Activated CD4-positive, alpha-beta T cell treated with anti-CD3 and anti-CD28 coated beads, Interleukin-2, amount 50 U/mL, for 1 hour (primary cell): ENCODE measurements around the gene MICB.
"Not testable (repeated sequence)": the region's sequence is repeated elsewhere in the genome, so short reads cannot be mapped to it uniquely, and the experiment has no call there.

ENCODE experiments used
- DNase-seq: peaks from one replicate; pipeline ENCODE4 v3.0.0-alpha.2; 2020

The MICB gene

DNA sequence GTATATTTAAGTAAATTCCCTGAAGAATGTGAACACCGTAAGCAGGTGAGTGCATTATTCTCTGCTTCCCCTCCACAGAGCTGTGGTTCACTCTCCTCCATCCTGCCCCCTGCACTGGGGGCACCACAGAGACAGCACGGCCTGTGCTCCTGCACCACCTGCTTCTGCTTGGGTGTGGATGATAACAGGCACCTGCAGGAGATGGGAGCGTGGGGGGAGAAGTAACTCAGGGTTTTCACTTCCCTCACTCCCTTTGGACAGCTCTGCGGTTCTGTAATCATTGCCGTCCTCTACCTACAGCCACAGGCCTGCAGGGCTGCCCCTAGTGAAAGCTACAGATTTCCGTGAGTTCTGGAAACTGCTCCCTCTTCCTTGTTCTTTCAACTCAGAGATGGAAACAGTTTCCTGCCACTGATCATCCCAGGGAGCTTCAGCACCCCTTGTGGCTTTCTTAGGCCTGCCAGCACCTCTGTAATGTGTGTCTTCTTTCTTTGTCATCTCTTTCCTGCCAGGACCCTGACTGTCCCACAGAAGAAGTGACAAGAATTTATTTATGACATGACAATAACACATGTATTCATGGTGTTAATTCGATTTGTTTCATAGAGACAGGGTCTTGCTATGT is 21.3 kb upstream of the MICB start:
- no peak for DNase-seq

DNA sequence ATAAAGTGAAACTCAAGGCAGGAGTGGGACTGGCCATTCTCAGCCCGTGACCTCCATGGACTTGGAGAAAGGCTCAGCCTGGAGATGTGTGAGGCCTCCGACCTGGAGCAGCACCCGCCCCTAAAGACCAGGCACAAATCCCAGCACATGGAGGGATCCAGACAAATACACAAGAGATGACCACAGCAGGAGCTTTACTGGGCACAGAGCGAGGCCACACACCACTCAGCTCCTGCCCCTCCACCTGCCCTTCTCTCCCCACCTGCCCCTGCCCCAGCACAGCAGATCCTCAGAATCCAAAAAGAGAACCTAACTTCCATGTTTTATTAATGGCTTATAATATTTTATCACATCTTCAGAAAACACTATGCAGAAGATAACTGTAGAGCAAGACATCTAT is 20.4 kb upstream of the MICB start:
- no peak for DNase-seq

DNA sequence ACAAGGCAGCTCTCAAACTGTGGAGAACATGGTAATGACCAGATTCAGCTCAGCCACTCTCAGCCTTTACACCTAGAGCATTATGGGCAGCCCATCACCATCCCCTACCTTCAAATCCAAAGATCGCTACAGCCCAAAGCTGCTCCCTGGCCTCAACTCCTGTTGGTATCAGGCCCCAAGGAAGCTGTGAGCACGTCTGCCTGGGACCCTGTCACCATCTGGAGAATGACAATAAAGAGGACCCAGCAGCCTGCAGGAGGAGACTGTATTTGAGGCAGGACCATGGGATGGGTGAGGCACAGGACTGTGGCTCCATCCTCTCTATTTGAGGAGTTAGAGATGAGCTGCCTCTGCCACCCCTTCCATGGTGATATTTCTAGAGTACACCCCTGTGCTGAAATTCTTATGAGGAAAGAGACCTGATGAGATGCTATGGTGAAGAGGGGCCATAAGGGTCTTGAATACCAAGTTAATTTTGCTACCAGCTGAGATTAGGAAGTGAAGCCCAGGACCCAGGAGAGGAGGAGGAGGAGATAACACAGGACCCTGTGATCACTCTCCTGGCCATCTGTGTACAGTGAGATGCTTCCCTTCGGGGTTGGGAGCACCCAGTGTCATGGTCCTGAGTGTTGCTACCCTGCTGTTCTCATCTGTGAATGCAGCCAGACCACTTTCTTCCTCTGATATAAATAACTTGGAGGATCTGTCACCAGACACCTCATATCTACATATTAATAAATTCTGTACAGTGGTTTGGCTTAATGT is 19.6 kb upstream of the MICB start:
- no peak for DNase-seq

DNA sequence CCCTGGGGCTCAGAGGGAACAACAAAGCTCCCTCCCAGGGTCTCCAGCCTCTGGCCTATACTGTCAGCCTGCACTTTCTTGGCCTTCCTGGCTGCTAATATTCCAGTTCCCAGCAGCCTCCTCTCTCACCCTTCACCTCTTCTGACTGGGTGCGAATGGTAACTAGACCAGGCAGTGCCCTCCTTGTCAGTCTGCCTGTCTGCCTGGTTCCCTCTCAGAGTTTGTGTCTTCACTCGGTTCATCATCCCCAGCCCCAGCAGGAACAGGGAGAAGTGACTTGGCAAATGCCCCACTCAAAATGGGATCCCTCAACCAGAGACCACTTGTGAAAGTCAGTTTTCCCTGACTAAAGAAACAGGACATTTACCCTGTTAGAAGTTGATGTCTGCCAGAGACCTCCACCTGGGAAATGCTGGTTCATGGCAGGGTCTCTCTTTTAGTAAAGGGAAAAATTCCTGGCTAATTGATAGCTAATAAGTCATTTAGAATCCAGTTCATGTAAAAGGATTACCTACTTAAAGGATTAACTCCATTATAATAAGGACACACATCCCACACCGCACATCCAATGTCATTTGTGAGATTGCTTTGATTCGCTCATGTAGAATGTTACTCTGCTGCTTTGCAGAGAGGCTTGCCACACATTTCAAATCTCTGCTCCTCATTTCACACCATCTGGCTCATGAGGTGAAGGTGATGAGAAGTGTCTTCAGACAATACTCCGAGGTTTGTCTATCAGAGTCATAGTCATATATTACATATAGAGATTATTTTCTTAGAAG is 18.6 kb upstream of the MICB start:
- no peak for DNase-seq

DNA sequence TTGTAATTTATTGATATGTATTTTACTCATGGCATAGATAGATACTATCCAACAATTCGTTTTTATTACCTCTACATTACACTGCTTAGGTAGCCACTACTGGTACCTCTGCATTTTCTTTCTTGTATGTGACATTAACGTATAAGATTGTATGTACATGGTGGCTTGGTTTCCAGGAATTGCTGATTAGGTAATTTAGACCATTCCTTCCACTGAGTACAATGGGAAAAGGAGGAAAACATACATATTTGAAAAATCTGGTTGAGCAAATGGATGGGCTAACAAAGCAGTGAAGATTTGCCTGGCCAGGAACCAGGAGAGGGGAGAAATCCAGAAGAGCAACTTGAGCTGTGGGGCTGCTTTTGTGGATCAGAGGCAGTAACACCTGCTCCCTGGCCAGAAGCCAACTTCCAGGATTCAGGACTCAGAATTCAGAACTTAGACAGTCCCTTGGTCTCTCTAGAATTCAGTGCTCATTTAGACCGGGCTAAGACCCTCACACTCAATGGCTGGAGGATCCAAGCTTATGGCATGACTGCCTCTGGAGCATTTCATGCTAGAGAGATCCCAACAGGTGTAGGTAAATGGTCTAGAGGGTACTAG is 17.9 kb upstream of the MICB start:
- no peak for DNase-seq

DNA sequence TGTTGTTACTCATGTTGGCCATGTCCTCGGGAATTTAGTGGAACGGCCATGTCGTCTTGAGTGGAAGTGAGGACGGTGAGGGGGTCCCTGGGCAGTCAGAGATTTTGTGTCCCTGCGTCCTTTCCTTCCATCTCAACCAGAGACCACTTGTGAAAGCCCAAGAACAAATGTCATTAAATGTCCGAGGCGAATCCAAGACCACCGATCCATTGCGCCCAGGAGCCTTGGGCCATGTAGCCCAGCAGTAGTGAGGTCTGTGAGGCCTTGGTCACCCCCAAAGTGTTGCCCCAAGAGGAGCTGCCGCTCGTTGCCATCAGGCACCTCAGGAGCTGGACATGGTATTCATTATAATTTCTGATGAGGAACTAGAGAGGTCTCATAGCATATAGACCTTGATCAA is 17.4 kb upstream of the MICB start:
- no peak for DNase-seq

DNA sequence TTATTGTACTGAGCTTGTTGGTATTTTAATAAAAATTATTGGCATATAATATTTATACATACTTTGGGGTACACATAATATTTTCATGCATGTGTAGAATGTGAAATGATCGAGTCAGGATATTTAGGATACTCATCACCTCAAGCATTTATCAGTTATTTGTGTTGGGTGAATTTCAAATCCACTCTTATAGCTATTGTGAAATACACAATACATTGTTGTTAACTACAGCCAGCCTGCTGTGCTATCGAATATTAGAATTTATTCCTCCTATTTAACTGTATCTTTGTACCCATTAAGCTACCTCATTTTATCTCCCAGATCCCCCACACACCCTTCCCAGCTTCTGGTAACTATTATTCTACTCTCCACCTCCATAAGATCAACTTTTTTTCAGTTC is 14.6 kb upstream of the MICB start:
- DNase-seq, result no peak

DNA sequence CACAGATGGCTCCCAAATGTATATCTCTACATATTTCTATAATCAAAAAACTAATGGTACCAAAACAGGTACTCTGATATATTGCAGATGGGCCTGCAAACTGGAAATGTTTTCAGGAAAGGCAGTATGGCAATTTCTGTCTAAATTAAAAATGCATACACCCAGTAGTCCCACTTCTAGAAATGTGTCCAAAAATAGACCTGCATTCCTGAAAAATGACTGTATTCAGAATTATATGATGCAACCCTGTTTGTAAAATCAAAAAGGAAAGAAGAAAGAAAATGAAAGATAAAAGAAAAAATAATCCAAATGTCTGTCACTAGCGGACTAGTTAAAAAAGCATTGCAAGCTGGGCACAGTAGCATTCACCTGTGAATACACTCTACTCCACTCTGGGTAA is 12.9 kb upstream of the MICB start:
- DNase-seq, result no peak

DNA sequence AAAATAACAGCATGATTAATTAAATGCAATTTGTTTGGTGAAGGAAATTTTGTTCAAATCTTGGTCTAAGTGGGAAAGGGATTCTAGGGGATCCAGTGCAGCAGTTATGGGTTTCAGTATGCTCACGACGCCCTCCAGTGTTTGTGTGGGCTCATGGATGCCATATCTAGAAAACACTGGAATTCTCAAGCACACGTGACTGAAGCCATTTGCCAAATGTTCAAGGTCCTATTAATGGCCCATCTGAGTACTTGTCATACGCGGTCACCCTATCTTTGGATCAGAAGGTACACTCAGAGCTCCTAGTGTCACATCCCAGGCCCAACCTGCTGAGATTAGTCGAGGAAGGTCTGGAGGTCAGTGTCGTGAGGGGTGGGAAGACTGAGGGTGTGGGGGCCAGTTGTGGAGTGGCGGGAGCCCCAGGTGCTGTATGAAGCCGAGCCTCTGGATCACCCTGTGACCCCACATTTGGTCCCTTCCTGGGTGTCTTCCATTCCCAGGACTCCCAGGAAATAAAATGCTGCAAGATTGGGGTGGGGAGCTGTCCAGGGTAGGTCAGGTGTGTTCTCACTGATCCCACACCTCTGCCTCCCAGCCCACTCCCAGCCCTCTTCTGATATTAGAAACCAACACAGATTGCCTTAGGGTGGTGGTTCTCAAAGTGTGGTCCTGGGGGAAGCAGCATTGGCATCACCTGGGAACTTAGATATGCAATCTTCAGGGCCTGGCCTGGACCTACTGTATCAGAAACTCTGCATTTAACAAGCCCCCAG is 11.7 kb upstream of the MICB start:
- not testable (repeated sequence) for DNase-seq

DNA sequence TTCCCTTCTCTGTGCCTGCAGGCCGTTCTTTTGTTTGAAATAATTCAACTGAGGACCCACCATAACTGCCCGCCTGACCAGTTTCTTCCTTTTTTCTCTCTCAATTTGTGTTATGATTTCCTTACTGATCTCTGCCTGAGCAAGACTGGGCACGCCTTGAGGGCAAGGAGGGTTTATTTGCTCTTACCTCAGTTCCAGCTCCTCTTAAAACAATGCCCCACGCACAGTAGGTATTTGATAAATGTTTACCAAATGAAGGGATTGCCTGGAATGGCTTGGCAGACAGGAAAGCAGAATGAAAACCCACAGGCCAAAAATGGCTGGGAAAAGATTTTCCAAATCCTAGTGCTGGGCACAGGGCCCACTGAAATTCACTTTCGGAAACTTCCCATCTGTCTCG is 10.3 kb upstream of the MICB start:
- DNase-seq, result not testable (repeated sequence)

DNA sequence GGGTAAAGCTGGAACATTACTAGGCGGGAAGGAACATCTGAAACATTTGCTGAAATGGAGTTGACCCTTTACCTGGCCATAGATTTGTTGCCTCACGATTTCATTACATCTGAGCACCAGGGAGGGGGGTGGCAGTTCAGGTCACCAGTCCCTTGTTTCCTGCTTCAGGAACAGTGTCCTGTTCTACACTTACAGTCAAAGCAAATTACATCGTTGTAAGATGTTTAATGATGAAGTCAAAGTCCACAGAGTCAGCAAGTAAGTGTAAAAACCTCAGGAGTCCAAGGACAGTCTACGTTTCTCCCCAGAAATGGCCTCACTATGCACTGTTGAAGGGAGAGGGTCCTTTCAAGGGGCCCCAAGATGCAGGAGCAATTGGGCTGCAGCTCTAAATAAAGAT is 8.9 kb upstream of the MICB start:
- no peak for DNase-seq

DNA sequence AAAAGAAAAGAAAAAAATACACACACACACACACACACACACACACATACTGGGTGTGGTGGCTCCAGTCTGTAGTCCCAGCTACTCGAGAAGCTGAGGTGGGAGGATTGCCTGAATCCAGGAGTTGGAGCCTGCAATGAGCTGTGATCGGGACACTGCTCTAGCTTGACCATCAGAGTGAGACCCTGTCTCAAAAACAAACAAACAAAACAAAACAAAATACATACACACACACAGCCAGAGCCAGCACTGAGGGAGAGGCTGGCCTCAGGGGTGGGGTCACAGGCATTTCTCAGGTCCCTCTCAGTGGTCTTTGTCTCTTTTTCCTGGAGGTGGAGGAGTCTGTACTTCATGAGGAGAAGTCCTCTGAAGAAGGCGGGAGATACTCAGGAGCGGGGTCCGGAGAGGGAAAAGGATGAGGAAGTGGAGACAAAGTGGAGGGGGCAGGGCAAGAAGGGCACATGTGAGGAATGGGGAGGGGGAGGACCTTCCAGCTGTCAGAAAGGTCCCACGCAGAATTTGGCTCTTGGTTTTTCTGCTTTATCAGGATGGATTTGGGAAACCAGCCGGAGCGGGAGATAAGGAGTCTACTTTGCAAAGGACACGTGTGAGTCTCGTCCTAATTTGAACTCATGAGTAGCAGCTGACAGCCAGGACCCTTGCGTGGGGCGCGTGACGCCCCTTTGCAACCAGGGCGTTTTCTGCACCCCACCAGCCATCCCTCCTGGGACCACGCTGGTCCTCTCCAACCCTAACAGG is 7.7 kb upstream of the MICB start:
- DNase-seq, result no peak

DNA sequence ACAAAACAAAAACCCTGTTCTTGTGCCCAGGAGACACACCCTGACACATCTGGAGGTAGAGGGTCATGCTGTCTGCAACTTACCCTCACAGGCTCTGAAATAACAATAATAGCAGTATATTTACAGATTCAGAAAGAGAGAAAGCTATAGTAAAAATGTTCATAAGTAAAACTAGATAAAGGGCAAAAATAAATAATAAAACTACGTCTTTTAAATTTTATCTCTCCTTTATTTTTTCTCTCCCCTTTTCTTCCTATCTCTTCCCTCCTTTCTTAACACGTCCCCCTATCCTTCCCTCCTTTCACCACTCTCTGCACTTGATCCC is 4.4 kb upstream of the MICB start:
- not testable (repeated sequence) for DNase-seq

DNA sequence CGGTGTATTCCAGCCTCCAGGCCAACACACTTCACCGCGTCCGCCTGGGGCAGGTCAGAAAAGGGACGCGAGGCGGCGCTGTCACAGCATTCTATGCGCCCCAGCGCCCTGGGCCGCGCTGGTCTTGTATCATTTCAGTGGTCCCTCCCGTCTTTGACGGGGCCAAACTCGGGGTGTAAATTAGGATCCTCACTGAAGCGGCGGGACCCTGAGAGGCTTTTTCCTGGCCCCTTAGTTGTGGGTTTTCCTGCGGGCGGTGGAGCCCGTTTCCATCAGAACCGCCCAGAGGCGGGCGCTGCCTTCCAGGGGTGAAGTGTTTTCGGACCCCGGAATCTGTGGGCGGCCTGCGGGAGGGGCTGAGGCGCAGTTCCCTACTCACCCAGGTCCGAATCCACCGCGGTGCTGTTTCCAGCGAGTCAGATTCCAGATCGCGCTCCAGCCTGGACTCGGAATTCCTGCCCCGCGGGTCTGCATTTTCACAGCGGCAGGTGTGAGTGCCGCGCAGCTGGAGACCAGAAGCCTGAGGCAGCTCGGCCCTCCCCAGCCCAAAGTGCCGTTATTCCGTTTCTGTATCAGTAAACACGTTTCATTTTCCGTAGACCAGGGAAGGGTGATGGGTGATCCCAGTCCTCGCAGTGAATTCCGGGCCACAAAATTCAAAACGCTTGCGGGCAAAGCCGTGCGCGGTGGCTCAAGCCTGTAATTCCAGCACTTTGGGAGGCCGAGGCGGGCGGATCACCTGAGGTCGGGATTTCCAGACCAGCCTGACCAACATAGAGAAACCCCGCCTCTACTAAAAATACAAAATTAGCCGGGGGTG is 3.9 kb upstream of the MICB start:
- DNase-seq, result peak; percentile 80

DNA sequence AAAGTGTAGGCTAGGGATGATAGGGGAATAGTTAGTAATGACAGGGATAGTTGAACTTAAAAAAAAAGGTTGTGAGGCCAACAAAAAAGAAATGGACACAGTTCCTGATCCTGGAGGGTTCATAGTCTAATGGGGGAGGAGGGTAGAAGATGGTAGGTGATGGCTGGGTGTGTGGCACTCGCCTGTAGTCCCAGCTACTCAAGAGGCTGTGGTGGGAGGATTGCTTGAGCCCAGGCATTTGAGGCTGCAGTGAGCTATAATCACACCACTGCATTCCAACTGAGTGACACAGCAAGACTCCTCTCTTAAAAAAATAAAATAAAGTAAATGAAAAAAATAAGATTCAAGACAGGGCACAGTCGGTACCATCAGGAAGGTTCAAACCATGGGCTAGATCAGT is 2.4 kb upstream of the MICB start:
- no peak for DNase-seq

DNA sequence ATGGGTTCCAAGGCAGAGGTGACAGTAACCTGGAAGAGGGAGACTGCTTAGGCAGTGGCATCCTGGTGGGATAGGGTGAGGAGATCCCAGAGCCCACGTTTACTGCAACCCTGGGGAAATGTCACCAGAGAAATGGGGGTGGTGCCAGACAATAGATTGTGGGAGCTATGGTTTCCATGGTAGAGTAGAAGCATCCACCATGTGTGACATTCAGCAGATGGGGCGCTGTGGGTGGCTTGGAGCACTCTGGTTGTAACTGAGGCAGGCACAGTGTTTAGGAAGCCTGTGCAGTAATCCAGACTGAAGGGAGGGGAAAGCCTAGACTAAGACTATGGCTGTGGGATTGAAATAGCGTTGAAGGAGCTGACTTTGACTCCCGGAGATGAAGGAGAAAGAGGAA is 1.1 kb upstream of the MICB start:
- DNase-seq, result not testable (repeated sequence)

DNA sequence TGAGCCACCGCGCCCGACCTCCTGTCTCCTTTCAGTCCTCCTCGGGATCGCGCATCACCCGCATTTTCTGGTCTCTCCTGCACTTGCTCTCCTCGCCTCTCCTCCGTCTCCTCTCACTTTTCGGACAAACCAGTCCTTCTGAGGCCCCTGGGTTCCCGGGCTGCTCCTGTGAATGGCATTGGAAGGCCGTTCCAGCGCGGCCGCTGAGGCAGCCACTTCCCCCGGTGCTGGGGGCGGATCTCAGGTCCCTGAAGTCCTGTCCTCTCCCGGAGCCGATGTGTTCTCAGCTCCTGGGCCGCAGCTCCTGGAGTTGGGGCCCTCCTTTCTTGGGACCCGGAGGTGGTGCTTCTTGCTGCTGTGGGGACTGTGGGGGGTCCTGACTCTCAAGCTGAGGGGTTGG is 803 bp downstream of the MICB start:
- no peak for DNase-seq

DNA sequence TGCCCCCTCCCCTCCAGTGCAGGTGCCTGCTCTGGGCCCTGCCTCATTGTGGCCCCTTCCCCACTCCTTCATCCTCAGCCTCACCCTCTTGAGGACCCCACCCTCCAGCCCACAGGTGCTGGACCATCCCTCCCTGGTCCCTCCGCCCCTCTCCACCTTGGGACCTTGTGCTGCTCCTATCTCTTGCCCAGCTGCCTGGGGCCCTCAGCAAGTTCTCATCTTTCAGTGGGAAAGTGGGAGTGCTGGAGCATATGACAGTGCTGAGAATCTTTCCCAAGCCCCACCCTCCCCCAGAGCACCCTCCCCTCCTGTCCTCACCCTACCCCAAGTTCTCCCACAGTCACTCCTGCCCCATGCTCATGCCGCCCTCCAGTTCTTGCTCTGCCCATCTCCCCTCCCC is 1.7 kb downstream of the MICB start:
- DNase-seq, result not testable (repeated sequence)

DNA sequence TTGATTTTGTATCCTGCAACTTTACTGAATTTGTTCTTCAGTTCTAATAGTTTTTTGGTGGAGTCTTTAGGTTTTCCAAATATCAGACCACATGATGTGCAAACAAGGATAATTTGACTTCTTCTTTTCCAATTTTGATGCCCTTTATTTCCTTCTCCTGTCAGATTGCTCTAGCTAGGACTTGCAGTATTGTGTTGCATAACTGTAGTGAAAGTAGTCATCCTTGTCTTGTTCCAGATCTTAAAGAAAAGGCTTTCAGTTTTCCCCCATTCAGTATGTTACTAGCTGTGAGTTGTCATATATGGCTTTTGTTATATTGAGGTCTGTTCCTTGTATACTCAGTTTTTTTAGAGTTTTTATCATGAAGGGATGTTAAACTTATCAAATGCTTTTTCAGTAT is 4.6 kb downstream of the MICB start:
- DNase-seq, result no peak

DNA sequence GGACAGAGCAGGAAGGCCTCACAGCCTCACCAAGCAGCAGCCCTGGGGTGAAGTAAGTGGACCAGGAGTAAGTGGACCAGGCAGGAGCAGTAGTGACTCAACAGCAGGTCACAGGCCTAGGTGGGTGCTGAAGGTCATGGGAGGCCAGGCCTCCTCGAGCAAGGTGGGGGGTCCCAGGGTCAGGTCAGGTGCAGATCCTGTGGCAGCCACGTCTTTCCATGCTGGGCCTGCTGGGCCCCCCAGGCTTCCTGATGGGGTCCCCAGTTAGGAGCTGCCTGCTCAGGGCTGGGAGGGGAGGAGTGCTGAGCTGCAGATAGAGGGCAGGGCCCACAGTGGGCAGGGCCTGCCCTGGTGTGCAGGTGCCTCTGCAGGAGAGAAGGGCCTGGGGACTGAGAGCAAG is 11.1 kb downstream of the MICB start:
- DNase-seq, result not testable (repeated sequence)

DNA sequence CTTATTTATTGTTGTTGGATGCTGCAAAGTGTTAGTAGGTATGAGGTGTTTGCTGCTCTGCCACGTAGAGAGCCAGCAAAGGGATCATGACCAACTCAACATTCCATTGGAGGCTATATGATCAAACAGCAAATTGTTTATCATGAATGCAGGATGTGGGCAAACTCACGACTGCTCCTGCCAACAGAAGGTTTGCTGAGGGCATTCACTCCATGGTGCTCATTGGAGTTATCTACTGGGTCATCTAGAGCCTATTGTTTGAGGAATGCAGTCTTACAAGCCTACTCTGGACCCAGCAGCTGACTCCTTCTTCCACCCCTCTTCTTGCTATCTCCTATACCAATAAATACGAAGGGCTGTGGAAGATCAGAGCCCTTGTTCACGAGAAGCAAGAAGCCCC is 12.1 kb downstream of the MICB start:
- no peak for DNase-seq
